H9 (cell line): Measurements from ENCODE around the gene FCF1. TPM values are rescaled to one million over a fixed set of nuclear protein-coding genes. Genes with fewer than 3 reads are reported as not detected.

Source experiments
- DNase-seq: peaks from one replicate; pipeline ENCODE4 v3.0.0-alpha.2; 2017
- H2AFZ ChIP-seq: one replicate; pipeline ENCODE4 v1.6.1; 2013; ENCODE audit warnings: mild to moderate bottlenecking, low read length, control low read depth, moderate library complexity
- H2AK5ac ChIP-seq: 2 replicates; pipeline ENCODE4 v1.6.1; 2013; ENCODE audit warnings: low read length, control low read depth, mixed read lengths; ENCODE audit not compliant: insufficient read length
- H2BK120ac ChIP-seq: one replicate; pipeline ENCODE4 v1.6.1; 2013; ENCODE audit warnings: low read depth, mild to moderate bottlenecking, low read length, control low read depth, inconsistent platforms; ENCODE audit not compliant: poor library complexity, severe bottlenecking
- H2BK12ac ChIP-seq: 2 replicates; pipeline ENCODE4 v1.6.1; 2013; ENCODE audit warnings: low read length, control low read depth, mixed read lengths, low read depth; ENCODE audit not compliant: insufficient read length
- H2BK15ac ChIP-seq: 2 replicates; pipeline ENCODE4 v1.6.1; 2013; ENCODE audit warnings: low read depth, low read length, control low read depth
- H2BK20ac ChIP-seq: one replicate; pipeline ENCODE4 v1.6.1; 2013; ENCODE audit warnings: low read depth, mild to moderate bottlenecking, low read length, control low read depth, inconsistent platforms; ENCODE audit not compliant: poor library complexity, severe bottlenecking
- H2BK5ac ChIP-seq: 2 replicates; pipeline ENCODE4 v1.6.1; 2013; ENCODE audit warnings: low read length, control low read depth, mixed read lengths; ENCODE audit not compliant: insufficient read length
- H3K14ac ChIP-seq: 2 replicates; pipeline ENCODE4 v1.6.1; 2013; ENCODE audit warnings: low read length, control low read depth; ENCODE audit not compliant: insufficient read depth
- H3K18ac ChIP-seq: 2 replicates; pipeline ENCODE4 v1.6.1; 2013; ENCODE audit warnings: low read depth, mild to moderate bottlenecking, mixed read lengths, low read length, control low read depth; ENCODE audit not compliant: insufficient read length
- H3K23ac ChIP-seq: 2 replicates; pipeline ENCODE4 v1.6.1; 2013; ENCODE audit warnings: low read length, control low read depth, mixed read lengths, low read depth; ENCODE audit not compliant: insufficient read length
- H3K23me2 ChIP-seq: 2 replicates; pipeline ENCODE4 v1.6.1; 2013; ENCODE audit warnings: low read depth, mild to moderate bottlenecking, mixed read lengths, low read length, control low read depth; ENCODE audit not compliant: insufficient read length, poor library complexity, severe bottlenecking
- H3K27ac ChIP-seq: 2 replicates; pipeline ENCODE4 v1.5.1; 2013; ENCODE audit warnings: low read length, control low read depth, mixed read lengths, low read depth; ENCODE audit not compliant: insufficient read length
- H3K27me3 ChIP-seq: 2 replicates; pipeline ENCODE4 v1.6.1; 2013; ENCODE audit warnings: low read length, control low read depth, inconsistent platforms; ENCODE audit not compliant: insufficient read depth
- H3K4ac ChIP-seq: 2 replicates; pipeline ENCODE4 v1.6.1; 2013; ENCODE audit warnings: low read depth, mild to moderate bottlenecking, control low read depth, inconsistent platforms, low read length, moderate library complexity
- H3K4me1 ChIP-seq: 2 replicates; pipeline ENCODE4 v1.6.1; 2013; ENCODE audit warnings: low read length, control low read depth, inconsistent platforms; ENCODE audit not compliant: insufficient read depth
- H3K4me2 ChIP-seq: 2 replicates; pipeline ENCODE4 v1.6.1; 2013; ENCODE audit warnings: low read length, control low read depth, mixed read lengths; ENCODE audit not compliant: insufficient read length, insufficient read depth
- H3K56ac ChIP-seq: 2 replicates; pipeline ENCODE4 v1.6.1; 2013; ENCODE audit warnings: low read depth, mild to moderate bottlenecking, mixed read lengths, low read length, control low read depth; ENCODE audit not compliant: insufficient read length
- H3K79me1 ChIP-seq: 2 replicates; pipeline ENCODE4 v1.6.1; 2013; ENCODE audit warnings: low read depth, mild to moderate bottlenecking, moderate library complexity, low read length, control low read depth, inconsistent platforms; ENCODE audit not compliant: insufficient read depth, poor library complexity, severe bottlenecking
- H3K79me2 ChIP-seq: 2 replicates; pipeline ENCODE4 v1.6.1; 2013; ENCODE audit warnings: low read length, control low read depth, inconsistent platforms; ENCODE audit not compliant: insufficient read depth
- H3K9ac ChIP-seq: 2 replicates; pipeline ENCODE4 v1.6.1; 2013; ENCODE audit warnings: low read length, control low read depth, mixed read lengths; ENCODE audit not compliant: insufficient read length; ENCODE audit errors: extremely low read depth
- H3K9me3 ChIP-seq: one replicate; pipeline ENCODE4 v1.6.1; 2013; ENCODE audit warnings: low read depth, low read length, inconsistent platforms; ENCODE audit not compliant: control insufficient read depth
- H3T11ph ChIP-seq: one replicate; pipeline ENCODE4 v1.6.1; 2013; ENCODE audit warnings: mild to moderate bottlenecking, low read length, control low read depth, inconsistent platforms
- H4K20me1 ChIP-seq: one replicate; pipeline ENCODE4 v1.6.1; 2013; ENCODE audit not compliant: control insufficient read depth, insufficient read length, insufficient read depth
- H4K5ac ChIP-seq: 2 replicates; pipeline ENCODE4 v1.6.1; 2013; ENCODE audit warnings: low read depth, mild to moderate bottlenecking, mixed read lengths, low read length, control low read depth; ENCODE audit not compliant: insufficient read length
- H4K8ac ChIP-seq: replicated peaks from 2 replicates; pipeline ENCODE4 v1.6.1; 2013; ENCODE audit warnings: low read length, control low read depth, mixed read lengths, low read depth; ENCODE audit not compliant: insufficient read length
- H4K91ac ChIP-seq: 2 replicates; pipeline ENCODE4 v1.6.1; 2013; ENCODE audit warnings: low read depth, mild to moderate bottlenecking, moderate library complexity, mixed read lengths, low read length, control low read depth; ENCODE audit not compliant: insufficient read length
- H3K27ac Mint-ChIP-seq, 3 experiments: 2 replicates in 2 of 3; 3 replicates in 1 of 3; pipeline ENCODE4 v1.8.0; 2020 to 2021; ENCODE audit warnings: mixed read lengths in 3 of 3, mild to moderate bottlenecking in 1 of 3, moderate library complexity in 1 of 3
- H3K27me3 Mint-ChIP-seq: 2 replicates; pipeline ENCODE4 v1.8.0; 2021; ENCODE audit warnings: low read depth, mild to moderate bottlenecking, moderate library complexity, mixed read lengths
- H3K36me3 Mint-ChIP-seq, 3 experiments: 2 replicates in 2 of 3; 3 replicates in 1 of 3; pipeline ENCODE4 v1.8.0; 2020 to 2021; ENCODE audit warnings: low read depth in 3 of 3, mixed read lengths in 3 of 3; ENCODE audit not compliant: insufficient read depth in 1 of 3
- H3K4me1 Mint-ChIP-seq, 2 experiments: 2 replicates each; pipeline ENCODE4 v1.8.0; 2020; ENCODE audit warnings: mixed read lengths in 2 of 2
- H3K4me3 Mint-ChIP-seq, 2 experiments: 2 replicates in 1 of 2; 3 replicates in 1 of 2; pipeline ENCODE4 v1.8.0; 2020 to 2021; ENCODE audit warnings: mild to moderate bottlenecking in 2 of 2, mixed read lengths in 2 of 2, moderate library complexity in 1 of 2
- H3K9me3 Mint-ChIP-seq, 2 experiments: 2 replicates in 1 of 2; 3 replicates in 1 of 2; pipeline ENCODE4 v1.8.0; 2020; ENCODE audit warnings: mild to moderate bottlenecking in 2 of 2, mixed read lengths in 2 of 2, moderate library complexity in 1 of 2
- CTCF ChIP-seq: fragments of 200-600 bp; sonication (generic); conservative IDR thresholded peaks from 3 replicates; pipeline ENCODE4 v1.8.0; 2021; ENCODE audit warnings: antibody characterized with exemption, mild to moderate bottlenecking
- whole genome bisulfite sequencing: extraction: QIAGEN DNeasy Blood & Tissue Kit; methylation state at CpG from one replicate; pipeline ENCODE4 v1.1.7; 2013; ENCODE audit warnings: missing lambda C conversion rate, low lambda C conversion rate, mixed read lengths; ENCODE audit not compliant: insufficient read length; ENCODE audit errors: extremely low coverage; 5-methylcytosine and 5-hydroxymethylcytosine counted together
- total RNA-seq: library from RNA; stranded (reverse); gene quantifications from 2 replicates; pipeline ENCODE4 v1.2.1, GENCODE V29; 2021

The FCF1 gene
- total RNA-seq, 1 experiment from 2014 or later, result 87.7 TPM

- no CpG with 5 or more reads among the region's 8 CpGs for WGBS
- no peak overlapping the region for H3T11ph ChIP-seq
- no peak overlapping the region for H2BK20ac ChIP-seq
- Mint-ChIP-seq H3K4me3 (no peak overlapping the region), H3K27me3 (no peaks in the 10 kb centered on the region), H3K36me3 (peaks cover 8 to 30% (median 26%) of the 10 kb centered on the region in 3 experiments; a peak in 6 of 7 replicates), H3K4me1 (no peaks in the 10 kb centered on the region), H3K9me3 (no peaks in the 10 kb centered on the region), H3K27ac (no peak overlapping the region)
- no peaks in the 10 kb centered on the region for H3K23me2 ChIP-seq
- no peak for DNase-seq
- H3K9ac ChIP-seq, result no peak overlapping the region
- TF ChIP-seq CTCF, result no peak
- no peak overlapping the region for H3K18ac ChIP-seq
- H2AFZ ChIP-seq, result no peak overlapping the region
- no peaks in the 10 kb centered on the region for H4K20me1 ChIP-seq
- H3K79me2 ChIP-seq, result no peaks in the 10 kb centered on the region
- no peak overlapping the region for H2BK15ac ChIP-seq
- H4K5ac ChIP-seq, result no peak overlapping the region
- no peak overlapping the region for H3K23ac ChIP-seq
- no peak overlapping the region for H2BK12ac ChIP-seq
- no peak overlapping the region for H3K4ac ChIP-seq
- H2BK120ac ChIP-seq, result no peak overlapping the region
- no peaks in the 10 kb centered on the region for H3K27me3 ChIP-seq
- H2AK5ac ChIP-seq, result no peak overlapping the region
- H4K8ac ChIP-seq, result no peak overlapping the region
- H3K4me2 ChIP-seq, result no peak overlapping the region
- H3K9me3 ChIP-seq, result no peaks in the 10 kb centered on the region
- H3K14ac ChIP-seq, result no peak overlapping the region
- H2BK5ac ChIP-seq, result no peak overlapping the region
- no peak overlapping the region for H3K27ac ChIP-seq
- no peak overlapping the region for H4K91ac ChIP-seq
- H3K4me1 ChIP-seq, result no peaks in the 10 kb centered on the region
- H3K79me1 ChIP-seq, result no peaks in the 10 kb centered on the region
- H3K56ac ChIP-seq, result no peak overlapping the region
Measured at GRCh38 chr14:74739293-74740030, 26.5 kb downstream of the FCF1 start.
